GM21528 (cell line): Measurements from ENCODE around the gene RNPEP.
"Not testable (repeated sequence)": the region's sequence is repeated elsewhere in the genome, so short reads cannot be mapped to it uniquely, and the experiment has no call there.

ENCODE experiments used
- ATAC-seq: cut with Tn5 transposase; IDR thresholded peaks from one replicate; pipeline ENCODE4 v1.9.1; 2021; ENCODE audit warnings: mild to moderate bottlenecking, moderate library complexity; ENCODE audit not compliant: unreplicated experiment, low FRiP score

Gene RNPEP

DNA sequence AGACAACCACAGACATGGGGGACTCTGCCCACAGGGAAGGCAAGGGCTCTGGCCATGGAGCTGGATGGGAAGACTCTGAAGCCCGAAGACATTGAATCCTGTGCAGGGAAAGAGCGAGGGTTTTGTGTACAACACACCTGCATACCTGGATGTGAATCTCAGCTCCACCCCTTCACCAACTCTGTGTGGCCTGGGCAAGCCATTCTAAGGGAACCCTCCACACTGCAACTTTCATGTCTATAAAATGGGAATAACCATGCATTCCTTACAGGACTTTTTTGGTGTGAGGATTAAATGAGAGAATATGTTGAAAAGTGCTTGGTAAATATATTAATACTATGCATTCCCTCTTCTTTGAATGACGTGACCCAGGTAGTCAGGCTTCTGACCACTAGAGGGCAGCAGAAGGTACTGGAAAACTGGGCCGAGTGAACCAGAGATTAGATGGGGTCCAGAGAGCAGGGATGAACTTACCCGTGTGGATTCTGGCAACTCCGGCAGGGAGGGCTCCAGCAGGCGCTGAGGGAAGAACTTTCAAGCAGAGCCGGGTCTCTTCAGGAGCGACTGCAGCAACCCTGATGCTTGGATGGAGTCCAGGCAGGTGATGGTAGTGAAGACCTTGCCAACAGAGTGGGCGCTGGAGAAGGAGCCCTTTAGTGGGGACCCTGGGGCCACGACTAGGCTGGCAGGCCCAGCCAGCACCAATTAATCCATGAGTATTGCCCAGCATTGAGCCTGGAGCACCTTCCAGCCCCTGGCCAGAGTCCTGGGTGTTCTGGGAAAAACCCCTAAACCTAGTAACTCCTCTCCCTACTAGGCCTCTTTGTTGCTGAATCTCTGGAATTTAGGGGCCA, 27.1 kb downstream of the RNPEP start:
- no peak for ATAC-seq

DNA sequence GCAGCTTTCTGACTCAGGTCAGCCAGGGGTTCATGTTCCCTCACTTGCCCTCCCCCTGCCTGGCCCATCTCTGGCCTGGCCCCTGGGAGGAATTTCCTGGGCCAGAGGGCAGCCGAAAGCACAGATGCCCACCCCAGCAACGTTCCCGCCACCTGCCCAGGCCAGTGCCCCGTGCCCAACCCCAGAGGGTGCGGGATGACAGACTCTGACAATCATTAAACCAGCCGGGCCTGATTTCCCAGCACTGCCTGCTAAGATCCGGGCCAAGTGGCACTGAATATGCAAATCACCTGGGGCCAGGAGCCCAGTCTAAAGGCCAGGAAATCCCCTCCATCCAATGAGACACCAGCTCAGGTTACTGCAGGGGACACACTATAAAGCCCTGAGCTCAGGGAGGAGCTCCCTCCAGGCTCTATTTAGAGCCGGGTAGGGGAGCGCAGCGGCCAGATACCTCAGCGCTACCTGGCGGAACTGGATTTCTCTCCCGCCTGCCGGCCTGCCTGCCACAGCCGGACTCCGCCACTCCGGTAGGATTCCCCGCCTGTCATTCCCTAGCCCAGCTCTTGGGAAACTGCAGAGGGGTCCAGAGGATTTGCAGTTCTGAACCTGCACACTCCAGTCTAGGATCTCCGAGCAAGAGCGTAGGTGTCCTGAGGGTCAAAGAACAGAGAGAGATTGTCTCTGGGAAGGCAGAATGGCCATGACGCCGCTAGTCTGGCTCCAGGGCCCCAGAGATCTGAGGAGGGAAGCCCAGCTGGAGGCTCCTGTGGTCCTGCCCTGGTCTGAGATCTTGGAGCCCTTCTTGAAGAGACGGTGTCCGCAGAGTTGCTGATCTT, 27.9 kb downstream of the RNPEP start, which contains the start of gene ELF3:
ELF3 (plus strand) TSS at position 408 of the 836 bp plus-strand sequence. CDS start 550 bp downstream, outside the sequence.
- ATAC-seq: no peak

DNA sequence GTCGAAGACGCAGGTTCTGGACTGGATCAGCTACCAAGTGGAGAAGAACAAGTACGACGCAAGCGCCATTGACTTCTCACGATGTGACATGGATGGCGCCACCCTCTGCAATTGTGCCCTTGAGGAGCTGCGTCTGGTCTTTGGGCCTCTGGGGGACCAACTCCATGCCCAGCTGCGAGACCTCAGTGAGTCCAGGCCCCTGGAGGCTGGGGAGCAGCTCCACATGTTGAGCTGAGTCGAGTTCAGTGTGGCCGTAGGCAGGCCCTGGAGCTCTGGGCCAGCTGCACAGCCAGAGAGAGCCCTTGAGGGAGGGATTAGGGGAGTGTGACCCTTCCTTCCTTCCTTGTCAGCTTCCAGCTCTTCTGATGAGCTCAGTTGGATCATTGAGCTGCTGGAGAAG, 29.5 kb downstream of the RNPEP start:
- no peak for ATAC-seq

DNA sequence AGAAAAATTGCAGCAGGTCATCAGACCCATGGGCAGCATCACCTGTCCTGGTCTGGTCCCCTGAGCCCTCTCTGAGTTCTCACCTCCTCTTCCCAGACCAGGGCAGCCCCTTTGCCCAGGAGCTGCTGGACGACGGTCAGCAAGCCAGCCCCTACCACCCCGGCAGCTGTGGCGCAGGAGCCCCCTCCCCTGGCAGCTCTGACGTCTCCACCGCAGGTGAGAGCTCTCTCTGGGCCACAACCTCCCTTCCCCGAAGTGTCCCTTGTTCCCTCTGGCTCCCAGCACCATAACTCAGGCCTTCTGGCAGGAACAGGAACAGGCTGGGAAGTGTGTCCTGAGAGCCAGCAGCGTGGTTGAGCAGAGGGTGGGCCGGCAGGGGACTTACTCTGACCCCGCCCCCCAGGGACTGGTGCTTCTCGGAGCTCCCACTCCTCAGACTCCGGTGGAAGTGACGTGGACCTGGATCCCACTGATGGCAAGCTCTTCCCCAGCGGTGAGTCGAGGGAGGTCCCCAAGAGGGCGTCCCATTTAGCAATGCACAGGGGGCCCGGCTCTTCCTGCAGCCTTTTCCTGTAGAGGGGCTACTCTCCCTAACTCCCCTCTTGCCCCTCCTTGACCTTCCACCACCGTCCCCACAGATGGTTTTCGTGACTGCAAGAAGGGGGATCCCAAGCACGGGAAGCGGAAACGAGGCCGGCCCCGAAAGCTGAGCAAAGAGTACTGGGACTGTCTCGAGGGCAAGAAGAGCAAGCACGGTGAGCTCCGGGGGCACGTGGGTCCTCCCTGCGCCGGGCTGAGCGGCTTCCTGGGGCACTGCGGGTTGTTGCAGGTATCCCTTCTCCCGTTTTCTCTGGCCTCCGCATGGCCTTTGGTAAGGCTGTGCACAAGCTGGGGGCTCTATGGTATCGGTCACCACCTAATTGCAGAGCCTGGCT, 30.4 kb downstream of the RNPEP start:
- no peak for ATAC-seq

DNA sequence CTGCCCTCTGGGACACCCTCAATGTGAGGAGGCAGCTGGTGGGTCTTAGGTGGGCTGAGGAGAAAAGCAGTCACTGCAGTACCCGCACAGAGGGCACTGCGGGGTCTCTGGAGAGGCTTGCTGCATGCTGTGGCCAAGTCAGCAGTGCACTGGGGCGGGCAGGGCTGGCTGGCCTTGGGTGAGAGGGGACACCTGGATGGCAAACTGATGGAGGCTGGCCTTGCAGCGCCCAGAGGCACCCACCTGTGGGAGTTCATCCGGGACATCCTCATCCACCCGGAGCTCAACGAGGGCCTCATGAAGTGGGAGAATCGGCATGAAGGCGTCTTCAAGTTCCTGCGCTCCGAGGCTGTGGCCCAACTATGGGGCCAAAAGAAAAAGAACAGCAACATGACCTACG, 31.2 kb downstream of the RNPEP start:
- no peak for ATAC-seq

DNA sequence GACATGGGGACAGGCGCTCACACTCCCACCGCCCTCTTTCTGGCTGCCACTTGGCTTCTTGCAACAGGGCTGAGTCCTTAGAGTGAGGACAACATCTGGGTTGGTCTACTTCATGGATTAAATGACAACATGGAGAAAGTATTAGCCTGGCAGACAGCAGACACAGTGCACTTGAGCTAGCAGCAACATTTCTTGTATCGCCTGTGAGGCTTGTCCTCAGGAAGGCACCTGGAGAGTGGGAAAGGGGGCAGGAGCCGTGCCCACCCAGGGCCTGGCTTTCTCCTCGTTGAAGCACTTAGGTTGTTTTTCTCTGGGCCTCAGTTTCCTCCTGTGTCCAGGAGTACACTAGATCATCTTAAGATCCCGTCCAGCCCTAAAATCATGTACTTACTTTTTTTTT, 31.6 kb downstream of the RNPEP start:
- no peak for ATAC-seq

DNA sequence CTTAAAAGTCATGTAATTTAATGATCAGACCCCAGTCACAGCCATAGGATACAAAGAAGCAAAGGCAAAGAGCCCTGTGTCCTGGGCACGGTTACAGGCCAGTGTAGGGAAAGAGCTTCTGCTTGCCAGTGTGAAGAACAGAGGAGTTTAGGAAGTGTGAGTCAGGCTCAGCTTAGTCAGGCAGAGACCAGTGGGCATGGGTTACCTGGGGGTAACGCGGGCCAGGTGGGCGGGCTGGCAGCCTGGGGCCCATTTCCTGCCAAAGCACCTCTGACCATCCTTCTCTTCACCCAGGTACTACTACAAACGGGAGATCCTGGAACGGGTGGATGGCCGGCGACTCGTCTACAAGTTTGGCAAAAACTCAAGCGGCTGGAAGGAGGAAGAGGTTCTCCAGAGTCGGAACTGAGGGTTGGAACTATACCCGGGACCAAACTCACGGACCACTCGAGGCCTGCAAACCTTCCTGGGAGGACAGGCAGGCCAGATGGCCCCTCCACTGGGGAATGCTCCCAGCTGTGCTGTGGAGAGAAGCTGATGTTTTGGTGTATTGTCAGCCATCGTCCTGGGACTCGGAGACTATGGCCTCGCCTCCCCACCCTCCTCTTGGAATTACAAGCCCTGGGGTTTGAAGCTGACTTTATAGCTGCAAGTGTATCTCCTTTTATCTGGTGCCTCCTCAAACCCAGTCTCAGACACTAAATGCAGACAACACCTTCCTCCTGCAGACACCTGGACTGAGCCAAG, 32.6 kb downstream of the RNPEP start:
- ATAC-seq: no peak

DNA sequence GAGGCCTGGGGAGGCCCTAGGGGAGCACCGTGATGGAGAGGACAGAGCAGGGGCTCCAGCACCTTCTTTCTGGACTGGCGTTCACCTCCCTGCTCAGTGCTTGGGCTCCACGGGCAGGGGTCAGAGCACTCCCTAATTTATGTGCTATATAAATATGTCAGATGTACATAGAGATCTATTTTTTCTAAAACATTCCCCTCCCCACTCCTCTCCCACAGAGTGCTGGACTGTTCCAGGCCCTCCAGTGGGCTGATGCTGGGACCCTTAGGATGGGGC, 33.2 kb downstream of the RNPEP start:
- no peak for ATAC-seq

DNA sequence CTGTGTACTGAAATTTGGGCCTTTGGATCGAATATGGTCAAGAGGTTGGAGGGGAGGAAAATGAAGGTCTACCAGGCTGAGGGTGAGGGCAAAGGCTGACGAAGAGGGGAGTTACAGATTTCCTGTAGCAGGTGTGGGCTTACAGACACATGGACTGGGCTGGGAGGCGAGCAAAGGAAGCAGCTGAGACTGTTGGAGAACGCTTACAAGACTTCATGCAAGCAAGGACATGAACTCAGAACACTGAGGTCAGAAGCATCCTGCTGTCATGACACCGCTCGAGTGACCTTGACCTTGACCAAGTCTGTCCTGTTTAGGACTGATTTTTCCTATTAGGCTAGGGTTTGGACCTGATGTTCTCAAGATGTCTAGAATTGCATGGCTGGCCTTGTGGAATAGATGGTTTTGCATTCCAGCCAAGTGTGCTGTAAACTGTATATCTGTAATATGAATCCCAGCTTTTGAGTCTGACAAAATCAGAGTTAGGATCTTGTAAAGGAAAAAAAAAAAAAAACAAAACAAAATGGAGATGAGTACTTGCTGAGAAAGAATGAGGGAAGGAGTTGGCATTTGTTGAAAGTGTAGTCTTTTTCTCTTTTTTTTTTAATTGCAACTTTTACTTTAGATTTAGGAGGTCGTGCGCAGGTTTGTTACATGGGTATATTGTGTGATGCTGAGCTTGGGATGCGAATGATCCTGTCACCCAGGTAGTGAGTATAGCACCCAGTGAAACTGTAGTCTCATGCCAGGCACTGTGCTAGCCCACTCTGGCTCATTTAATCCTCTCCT, 33.8 kb downstream of the RNPEP start:
- no peak for ATAC-seq

DNA sequence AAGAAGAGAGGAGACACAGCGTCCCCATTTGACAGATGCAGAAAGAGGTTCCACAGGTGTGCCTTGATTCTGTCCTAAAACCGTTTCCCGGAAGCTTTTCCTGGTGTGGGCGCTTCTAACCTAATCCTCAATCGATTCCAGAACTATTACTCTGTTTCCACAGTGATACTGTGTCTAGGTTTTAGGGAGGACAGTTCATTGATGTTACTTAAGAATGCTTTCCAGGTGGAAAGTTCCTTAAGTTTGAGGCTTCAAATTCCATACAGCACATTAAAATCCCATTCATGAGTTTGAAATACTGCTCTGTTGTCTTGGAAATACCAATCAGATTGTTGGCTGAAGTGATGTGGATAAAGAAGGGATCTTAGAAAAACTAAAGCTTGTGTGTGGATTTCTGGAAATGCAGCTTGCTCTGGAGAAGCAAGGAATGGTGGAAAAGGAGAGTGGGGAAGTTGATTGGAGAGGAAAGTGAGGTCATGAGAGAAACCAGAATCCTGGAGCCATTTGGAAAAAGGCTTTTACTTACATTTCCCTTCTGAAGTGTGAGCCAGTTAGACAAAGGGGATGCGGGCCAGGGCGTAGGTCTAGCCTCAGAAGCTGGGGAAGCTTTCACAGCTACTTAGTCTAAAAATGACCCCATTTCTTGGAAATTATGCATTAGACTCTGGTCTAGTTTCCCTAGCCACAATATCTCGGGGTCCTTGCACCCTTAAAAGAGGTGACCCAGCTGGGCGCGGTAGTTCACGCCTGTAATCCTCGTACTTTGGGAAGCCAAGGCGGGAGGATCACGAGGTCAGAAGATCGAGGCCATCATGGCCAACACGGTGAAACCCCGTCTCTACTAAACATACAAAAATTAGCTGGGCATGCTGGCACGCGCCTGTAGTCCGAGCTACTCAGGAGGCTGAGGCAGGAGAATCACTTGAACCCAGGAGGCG, 34.6 kb downstream of the RNPEP start:
- ATAC-seq: no peak

DNA sequence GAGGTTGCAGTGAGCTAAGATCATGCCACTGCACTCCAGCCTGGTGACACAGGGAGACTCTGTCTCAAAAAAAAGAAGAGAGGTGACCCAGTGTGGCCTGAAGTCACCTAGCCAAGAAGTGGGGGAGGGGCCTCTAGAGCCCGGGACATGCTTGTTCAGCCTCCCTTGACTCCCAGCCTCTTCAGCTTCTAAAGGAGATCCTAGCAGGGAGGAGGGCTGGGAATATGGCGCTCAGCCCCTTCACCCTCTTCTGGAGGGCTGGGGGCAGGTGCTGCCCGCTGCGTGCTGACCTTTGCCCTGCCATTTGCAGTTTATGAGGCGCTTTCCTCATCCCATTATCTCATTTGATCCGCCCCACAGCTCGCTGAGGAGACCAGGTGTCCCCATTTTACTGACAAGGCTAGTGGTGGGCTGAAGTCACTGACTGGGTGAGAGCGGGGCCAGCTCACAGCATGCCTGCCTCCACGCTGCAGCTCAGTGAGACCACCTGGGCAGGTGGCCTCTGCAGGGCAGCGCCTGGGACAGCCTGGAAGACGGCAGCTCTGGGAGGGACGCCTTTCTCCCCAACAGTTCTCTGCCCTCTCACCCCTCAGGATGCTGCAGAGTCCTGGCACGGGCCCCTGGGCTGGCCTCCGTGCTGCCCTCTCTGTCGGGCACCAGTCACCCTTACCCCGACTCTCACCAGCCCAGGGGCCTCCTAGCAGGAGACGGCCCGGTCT, 35.5 kb downstream of the RNPEP start:
- no peak for ATAC-seq

DNA sequence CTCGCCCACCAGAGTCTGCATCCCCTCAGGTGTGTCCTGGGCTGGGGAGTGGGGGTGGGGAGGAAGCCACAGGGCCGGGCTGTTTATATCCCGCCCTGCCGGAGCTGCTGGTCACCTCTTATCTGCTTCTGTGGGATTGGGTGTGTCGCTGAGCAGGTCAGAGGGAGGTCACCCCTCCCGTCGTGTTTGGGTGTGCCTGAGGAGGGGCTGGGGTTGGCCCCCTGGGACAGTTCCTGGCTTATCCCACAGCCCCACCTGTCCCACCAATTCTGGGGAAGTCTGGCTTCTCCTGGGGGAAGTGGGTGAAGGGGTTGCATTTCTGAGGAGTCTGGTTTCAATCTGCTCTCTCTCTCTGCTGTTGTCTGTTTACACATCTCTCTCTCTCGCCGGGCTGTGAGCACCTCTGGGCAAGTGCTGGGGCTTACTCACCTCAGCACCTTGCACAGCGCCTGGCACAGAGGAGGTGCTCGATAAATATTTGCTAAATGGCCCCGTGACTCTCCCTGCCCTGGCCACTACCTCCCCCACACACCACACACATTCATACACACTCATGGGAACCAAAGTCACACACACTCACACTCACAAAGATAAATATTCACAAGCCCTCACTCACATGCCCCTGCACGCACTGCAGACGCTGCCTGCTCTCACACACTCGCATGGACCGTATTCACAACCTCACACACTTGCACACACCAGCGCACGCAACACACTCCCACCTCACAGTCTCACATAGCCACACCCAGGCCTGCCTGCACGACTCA, 36.2 kb downstream of the RNPEP start:
- ATAC-seq: no peak

DNA sequence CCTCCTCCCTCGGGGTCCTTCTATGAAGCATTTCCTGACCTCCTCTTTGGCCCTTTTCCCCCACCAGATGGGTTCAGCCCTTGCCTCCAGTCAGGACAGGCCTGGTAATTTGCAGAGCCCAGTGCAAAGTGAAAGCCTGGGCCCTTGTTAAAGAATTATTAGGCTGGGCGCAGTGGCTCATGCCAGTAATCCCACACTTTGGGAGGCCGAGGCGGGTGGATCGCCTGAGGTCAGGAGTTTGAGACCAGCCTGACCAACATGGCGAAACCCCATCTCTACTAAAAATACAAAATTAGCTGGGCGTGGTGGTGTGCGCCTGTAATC, 36.7 kb downstream of the RNPEP start:
- not testable (repeated sequence) for ATAC-seq

DNA sequence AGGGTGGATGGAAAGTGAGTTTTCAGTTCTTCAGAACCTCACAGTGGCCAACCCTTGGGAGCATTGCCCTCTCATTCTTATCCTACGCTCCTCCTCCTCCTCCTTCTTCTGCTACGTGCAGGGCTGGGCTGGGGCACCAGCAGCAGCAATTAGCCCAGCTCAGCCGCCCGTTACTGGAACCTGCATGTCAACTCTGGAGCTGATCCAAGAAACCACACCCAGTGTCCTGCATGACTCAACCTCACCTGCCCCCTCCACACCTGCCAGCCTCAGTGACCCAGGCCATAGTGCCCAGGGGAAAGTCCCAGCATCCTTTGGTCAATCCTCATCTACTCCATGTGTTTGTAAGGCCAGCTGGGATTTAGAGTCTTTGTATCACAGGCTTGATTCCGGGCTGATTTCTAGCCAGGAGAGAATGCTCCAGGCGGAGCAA, 40.6 kb downstream of the RNPEP start:
- no peak for ATAC-seq

DNA sequence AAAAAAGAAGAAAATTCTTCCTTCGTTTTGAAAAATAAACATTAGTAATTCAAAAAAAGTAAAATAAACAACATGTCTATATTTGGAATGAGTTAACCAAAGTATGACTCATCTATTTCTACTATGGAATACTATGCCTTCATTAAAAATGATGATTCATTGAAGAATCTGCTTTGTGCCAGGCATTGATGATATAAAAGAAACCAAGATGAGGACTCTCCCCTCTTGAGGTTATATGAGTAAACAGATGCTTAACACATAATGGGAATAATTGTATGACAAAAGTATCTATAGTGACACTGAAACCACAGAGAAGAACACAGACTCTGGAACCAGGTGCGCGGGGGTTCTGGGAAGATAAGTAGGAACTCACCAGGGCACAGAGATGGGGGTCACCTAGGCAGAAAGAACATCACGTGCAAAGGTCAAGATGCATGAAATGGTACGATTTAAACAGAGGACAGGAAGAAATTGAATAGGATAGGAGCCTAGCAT, 46.8 kb downstream of the RNPEP start:
- ATAC-seq: no peak

DNA sequence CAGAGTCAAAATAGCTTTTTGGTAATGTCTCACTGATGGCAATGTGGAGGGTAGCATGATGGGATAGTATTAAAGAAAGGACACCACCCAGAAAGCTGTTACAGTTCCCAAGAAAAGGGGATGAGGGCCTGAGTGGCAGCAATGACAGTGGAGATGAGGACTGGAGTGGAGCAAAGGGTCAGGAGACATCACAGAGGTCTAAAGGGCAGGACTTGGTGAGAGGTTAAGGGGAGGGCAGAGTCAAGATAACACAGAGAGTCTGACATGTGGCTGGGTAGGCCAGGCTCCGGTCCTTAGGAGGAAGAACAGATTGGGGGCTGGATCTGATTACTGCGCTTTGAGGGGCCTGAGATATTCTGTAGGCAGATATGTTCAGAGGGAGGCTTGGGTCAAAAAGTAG, 47.3 kb downstream of the RNPEP start:
- no peak for ATAC-seq

DNA sequence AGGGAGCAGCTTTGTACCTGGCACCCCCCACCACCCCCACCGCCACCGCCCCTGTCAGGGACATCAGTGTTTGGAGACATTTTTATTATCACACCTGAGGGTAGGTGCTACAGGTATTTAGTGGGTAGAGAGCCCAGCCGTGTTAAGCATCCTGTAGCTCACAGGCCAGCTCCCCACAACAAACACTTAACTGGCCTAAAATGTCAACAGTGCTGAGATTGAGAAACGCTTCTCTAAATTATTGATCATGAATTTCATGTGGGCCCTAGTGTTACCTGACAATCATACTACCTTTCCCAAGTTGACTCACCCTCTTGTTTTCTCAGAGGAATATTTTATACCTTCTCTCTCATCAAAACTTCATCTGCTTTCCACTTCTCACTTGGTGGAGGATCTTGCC, 49.3 kb downstream of the RNPEP start:
- no peak for ATAC-seq
